GM18909 (cell line): Measurements from ENCODE around the gene CYP19A1.
"Not testable (repeated sequence)": the region's sequence is repeated elsewhere in the genome, so short reads cannot be mapped to it uniquely, and the experiment has no call there.

Source experiments
- ATAC-seq: cut with Tn5 transposase; IDR thresholded peaks from one replicate; pipeline ENCODE4 v1.9.1; 2021; ENCODE audit warnings: mild to moderate bottlenecking; ENCODE audit not compliant: unreplicated experiment, poor library complexity

CYP19A1 gene

GRCh38 chr15:51303462-51303980 is 34.9 kb downstream of the CYP19A1 start:
- ATAC-seq = no peak

- no peak for ATAC-seq
Measured at GRCh38 chr15:51302480-51302879, 35.9 kb downstream of the CYP19A1 start.

- ATAC-seq = no peak
Measured at GRCh38 chr15:51299187-51300015, 39.0 kb downstream of the CYP19A1 start.

GRCh38 chr15:51298620-51299019 is 39.8 kb downstream of the CYP19A1 start:
- no peak for ATAC-seq

GRCh38 chr15:51290720-51291119 is 47.7 kb downstream of the CYP19A1 start:
- ATAC-seq = no peak

GRCh38 chr15:51289290-51289689 is 49.1 kb downstream of the CYP19A1 start:
- no peak for ATAC-seq

- ATAC-seq = no peak
Measured at GRCh38 chr15:51288143-51289065, 50.0 kb downstream of the CYP19A1 start.

GRCh38 chr15:51286816-51287215 is 51.6 kb downstream of the CYP19A1 start:
- ATAC-seq = no peak

GRCh38 chr15:51285399-51285798 is 53.0 kb downstream of the CYP19A1 start:
- ATAC-seq = no peak

GRCh38 chr15:51284871-51285270 is 53.5 kb downstream of the CYP19A1 start:
- ATAC-seq = no peak

GRCh38 chr15:51283026-51283425 is 55.4 kb downstream of the CYP19A1 start:
- ATAC-seq = no peak

- not testable (repeated sequence) for ATAC-seq
Measured at GRCh38 chr15:51282241-51282640, 56.2 kb downstream of the CYP19A1 start.

GRCh38 chr15:51281368-51281967 is 56.9 kb downstream of the CYP19A1 start:
- no peak for ATAC-seq

- no peak for ATAC-seq
Measured at GRCh38 chr15:51280838-51281237, 57.6 kb downstream of the CYP19A1 start.

- no peak for ATAC-seq
Measured at GRCh38 chr15:51279391-51279790, 59.0 kb downstream of the CYP19A1 start.

GRCh38 chr15:51277101-51277500 is 61.3 kb downstream of the CYP19A1 start:
- ATAC-seq = no peak

GRCh38 chr15:51274956-51275355 is 63.4 kb downstream of the CYP19A1 start:
- no peak for ATAC-seq

GRCh38 chr15:51270706-51271105 is 67.7 kb downstream of the CYP19A1 start:
- ATAC-seq = no peak

GRCh38 chr15:51269496-51269895 is 68.9 kb downstream of the CYP19A1 start:
- ATAC-seq = no peak

- ATAC-seq = no peak
Measured at GRCh38 chr15:51267703-51268083, 70.7 kb downstream of the CYP19A1 start.
